Measurements from ENCODE around the gene EID2.

The EID2 gene

DNA sequence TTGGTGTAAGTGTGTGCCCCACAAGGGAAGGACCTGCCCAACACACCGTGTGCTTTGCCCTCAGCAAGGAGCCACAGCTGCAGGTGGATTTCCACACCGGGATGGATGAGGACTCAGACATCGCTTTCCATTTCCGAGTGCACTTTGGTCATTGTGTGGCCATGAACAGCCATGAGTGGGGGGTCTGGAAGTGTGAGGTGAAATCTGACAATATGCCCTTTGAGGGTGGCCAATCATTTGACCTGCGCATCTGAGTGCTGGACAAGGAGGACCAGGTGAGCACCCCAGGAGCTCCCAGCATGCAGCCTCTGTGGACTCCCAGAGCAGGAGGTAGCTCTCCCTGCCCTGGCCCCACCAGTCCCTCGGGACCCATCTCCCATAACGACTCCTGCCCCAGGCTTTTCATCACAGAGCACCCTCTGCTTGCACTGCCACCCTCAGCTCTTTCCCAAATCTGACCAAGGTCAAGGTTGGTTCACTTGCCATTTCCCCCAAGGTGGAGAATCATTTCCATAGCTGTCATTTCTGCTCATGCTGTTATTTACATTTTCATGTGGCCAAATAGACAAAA, 13.2 kb upstream of the EID2 start:
- DNase-seq (ENCODE audit: low read depth, low spot score), result no peak
- no peak for TF ChIP-seq CTCF (IDR thresholded peaks at IDR 0.05; ENCODE audit: low read depth, low read length)
- H3K4me3 ChIP-seq (ENCODE audit: low read depth, low read length), result no peak overlapping the region
- in situ Hi-C loops (cut with HindIII; ENCODE audit: low sequenced_read_pairs), result no loop called here

DNA sequence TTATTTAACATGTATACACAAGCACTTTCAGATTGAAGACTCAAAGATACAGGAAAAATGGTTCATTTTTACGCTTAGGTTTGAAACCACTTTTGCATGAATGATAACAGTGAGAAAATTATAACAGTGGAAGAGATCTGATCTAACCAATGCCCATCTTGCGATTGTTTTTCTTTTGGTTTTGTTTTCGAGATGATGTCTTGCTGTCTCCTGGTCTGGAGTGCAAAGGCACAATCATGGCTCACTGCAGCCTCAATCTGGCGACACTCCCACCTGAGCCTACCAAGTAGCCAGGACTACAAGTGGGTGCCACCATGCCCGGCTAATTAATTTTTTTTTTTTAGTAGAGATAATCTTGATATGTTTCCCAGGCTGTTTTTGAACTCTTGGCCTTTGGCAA, 10.2 kb upstream of the EID2 start:
- no peak overlapping the region for H3K4me3 ChIP-seq (ENCODE audit: low read depth, low read length)
- in situ Hi-C loops (cut with HindIII; ENCODE audit: low sequenced_read_pairs), result no loop called here
- no peak for TF ChIP-seq CTCF (IDR thresholded peaks at IDR 0.05; ENCODE audit: low read depth, low read length)
- no peak for DNase-seq (ENCODE audit: low read depth, low spot score)

DNA sequence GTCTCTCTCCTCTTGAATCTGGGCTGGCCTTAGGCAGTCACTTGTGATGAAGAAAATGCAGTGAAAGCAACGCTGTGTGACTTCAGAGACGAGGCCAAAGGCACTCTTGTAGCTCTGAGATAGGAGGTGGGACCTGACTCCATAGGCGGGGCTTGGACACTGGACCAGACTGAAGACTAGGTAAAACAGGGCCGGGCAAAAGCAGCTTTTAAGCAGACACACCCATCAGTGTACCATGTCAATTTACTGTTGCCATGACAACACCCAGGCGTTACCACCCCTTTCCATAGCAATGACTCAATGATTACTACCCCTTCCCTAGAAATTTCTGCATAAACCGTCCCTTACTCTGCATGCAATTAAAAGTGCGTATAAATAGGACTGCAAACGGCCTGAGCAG, 6.6 kb upstream of the EID2 start:
- no peak for TF ChIP-seq CTCF (IDR thresholded peaks at IDR 0.05; ENCODE audit: low read depth, low read length)
- DNase-seq (ENCODE audit: low read depth, low spot score), result no peak
- in situ Hi-C loops (cut with HindIII; ENCODE audit: low sequenced_read_pairs), result no loop called here
- H3K4me3 ChIP-seq (ENCODE audit: low read depth, low read length), result no peak overlapping the region

DNA sequence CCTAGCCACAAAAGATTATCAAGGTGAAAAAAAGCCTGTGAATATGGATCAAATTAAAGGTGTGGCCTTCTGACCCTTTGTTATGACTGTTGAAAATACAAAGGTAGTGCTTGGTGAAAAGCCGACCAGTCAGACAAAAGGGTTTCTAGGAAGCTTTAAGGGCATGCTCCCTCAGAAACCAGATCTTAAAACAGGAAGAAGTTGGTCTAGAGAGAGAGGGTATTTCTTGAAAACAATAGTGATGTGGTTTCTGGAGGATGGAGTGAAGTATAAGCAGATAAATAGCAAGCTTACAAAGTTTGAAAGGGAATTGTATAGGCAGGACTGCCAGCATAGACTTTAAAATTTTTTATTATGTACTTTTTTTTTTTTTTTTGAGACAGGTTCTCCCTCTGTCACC, 5.0 kb upstream of the EID2 start:
- in situ Hi-C loops (cut with HindIII; ENCODE audit: low sequenced_read_pairs), result no loop called here
- no peak overlapping the region for H3K4me3 ChIP-seq (ENCODE audit: low read depth, low read length)
- no peak for TF ChIP-seq CTCF (IDR thresholded peaks at IDR 0.05; ENCODE audit: low read depth, low read length)
- no peak for DNase-seq (ENCODE audit: low read depth, low spot score)

- DNase-seq (ENCODE audit: low read depth, low spot score), result no peak
- H3K4me3 ChIP-seq (ENCODE audit: low read depth, low read length), result no peak overlapping the region
- TF ChIP-seq CTCF (IDR thresholded peaks at IDR 0.05; ENCODE audit: low read depth, low read length), result no peak
- in situ Hi-C loops (cut with HindIII; ENCODE audit: low sequenced_read_pairs), result no loop called here
Observed at GRCh38 chr19:39544226-39544903, 4.4 kb upstream of the EID2 start.

DNA sequence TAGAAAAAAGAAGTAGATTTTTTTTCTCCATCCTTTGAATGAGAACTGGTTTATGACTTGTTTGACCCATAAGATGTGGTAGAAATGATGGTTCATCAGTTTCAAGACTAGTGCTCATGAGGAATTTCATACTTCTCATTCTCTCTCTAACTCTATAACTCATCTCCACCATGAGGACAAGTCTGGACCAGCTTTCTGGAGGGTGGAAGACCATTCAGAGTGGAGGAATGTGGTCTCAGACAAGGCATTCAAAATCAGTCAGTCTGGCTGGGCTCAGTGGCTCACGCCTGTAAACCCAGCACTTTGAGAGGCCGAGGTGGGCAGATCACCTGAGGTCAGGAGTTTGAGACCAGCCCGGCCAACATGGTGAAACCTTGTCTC, 3.5 kb upstream of the EID2 start:
- no peak for DNase-seq (ENCODE audit: low read depth, low spot score)
- in situ Hi-C loops (cut with HindIII; ENCODE audit: low sequenced_read_pairs), result no loop called here
- TF ChIP-seq CTCF (IDR thresholded peaks at IDR 0.05; ENCODE audit: low read depth, low read length), result no peak
- no peak overlapping the region for H3K4me3 ChIP-seq (ENCODE audit: low read depth, low read length)

All from astrocyte of the spinal cord (primary cell).